A673 (cell line): Measurements from ENCODE around the gene ERI3. TPM values are rescaled to one million over a fixed set of nuclear protein-coding genes. Genes with fewer than 3 reads are reported as not detected.

Experiments used
- BruUV-seq: library from RNA; stranded (reverse); fragments of 400-500 nt; replicated peaks from 2 replicates; lab custom pipeline; 2021; lab: Mats Ljungman, UMichigan
- CTCF ChIA-PET: fragments of 300-600 bp; sonication (Branson Sonifier 250); formaldehyde crosslinking; loops from one replicate; lab custom pipeline; 2022; ENCODE audit warnings: antibody characterized with exemption; lab: Charles Lee
- POLR2A ChIA-PET: fragments of 300-600 bp; sonication (Branson Sonifier 250); formaldehyde crosslinking; loops from one replicate; lab custom pipeline; 2022; ENCODE audit warnings: antibody characterized with exemption; ENCODE audit not compliant: low non-redundant PET; lab: Charles Lee
- DNase-seq: peaks from one replicate; pipeline ENCODE4 v3.0.0-alpha.2; 2015; ENCODE audit warnings: low spot score
- H3K27ac ChIP-seq: fragments of 200-600 bp; sonication (generic); 2 replicates; pipeline ENCODE4 v1.5.1; 2016; ENCODE audit warnings: mixed run types, low read depth, mild to moderate bottlenecking, mixed read lengths, antibody characterized with exemption, low read length; ENCODE audit not compliant: poor library complexity, severe bottlenecking
- H3K27me3 ChIP-seq: fragments of 200-600 bp; sonication (generic); replicated peaks from 2 replicates; pipeline ENCODE4 v1.6.1; 2017; ENCODE audit warnings: mixed run types, low read depth, mild to moderate bottlenecking, mixed read lengths, antibody characterized with exemption, low read length; ENCODE audit not compliant: insufficient read depth, poor library complexity
- H3K36me3 ChIP-seq: fragments of 200-600 bp; sonication (generic); 2 replicates; pipeline ENCODE4 v1.6.1; 2016; ENCODE audit warnings: mixed run types, mild to moderate bottlenecking, mixed read lengths, antibody characterized with exemption, low read length; ENCODE audit not compliant: insufficient read depth, poor library complexity, severe bottlenecking
- H3K4me1 ChIP-seq: fragments of 200-600 bp; sonication (generic); 2 replicates; pipeline ENCODE4 v1.6.1; 2017; ENCODE audit warnings: mixed run types, mild to moderate bottlenecking, mixed read lengths, antibody characterized with exemption, low read length; ENCODE audit not compliant: insufficient read depth, poor library complexity, severe bottlenecking
- H3K4me3 ChIP-seq: fragments of 200-600 bp; sonication (generic); 2 replicates; pipeline ENCODE4 v1.5.1; 2016; ENCODE audit warnings: low read depth, mixed run types, mild to moderate bottlenecking, mixed read lengths, low read length; ENCODE audit not compliant: poor library complexity, severe bottlenecking
- H3K9me3 ChIP-seq: fragments of 200-600 bp; sonication (generic); 2 replicates; pipeline ENCODE4 v1.6.1; 2016; ENCODE audit warnings: mixed run types, low read depth, mild to moderate bottlenecking, mixed read lengths, antibody characterized with exemption, low read length; ENCODE audit not compliant: poor library complexity, severe bottlenecking
- CTCF ChIP-seq: fragments of 300-800, 200-600 bp; sonication (generic); conservative IDR thresholded peaks from 2 replicates; pipeline ENCODE4 v1.5.1; 2017; ENCODE audit warnings: low read depth, mild to moderate bottlenecking, antibody characterized with exemption, low read length, moderate library complexity, mixed read lengths
- EZH2 ChIP-seq: fragments of 200-600 bp; sonication (generic); IDR thresholded peaks from 2 replicates; pipeline ENCODE4 v1.6.1; 2017; ENCODE audit warnings: borderline replicate concordance, low read depth, mild to moderate bottlenecking, mixed read lengths, antibody characterized with exemption, low read length; ENCODE audit not compliant: poor library complexity, severe bottlenecking
- intact Hi-C: fragments of 100-400 bp; cut with micrococcal nuclease; formaldehyde crosslinking; loops from one replicate; pipeline ENCODE4 v1.10.0; 2022; ENCODE audit not compliant: unreplicated experiment
- total RNA-seq: library from RNA; stranded (reverse); gene quantifications from 2 replicates; pipeline ENCODE4 v1.2.3, GENCODE V29; 2021

Gene ERI3
- total RNA-seq, 1 experiment from 2014 or later, result 97.9 TPM

- Histone ChIP-seq H3K27me3 (no peaks in the 10 kb centered on the region), H3K27ac (no peak overlapping the region), H3K9me3 (no peaks in the 10 kb centered on the region), H3K4me3 (no peak overlapping the region), H3K36me3 (peaks cover 4% of the 10 kb centered on the region), H3K4me1 (no peaks in the 10 kb centered on the region)
- DNase-seq, result no peak
- POLR2A ChIA-PET, result no interaction called here
- no TSS peak for BruUV-seq
- intact Hi-C loops, result no loop called here
- no peak for TF ChIP-seq EZH2
- TF ChIP-seq CTCF, result no peak
- CTCF ChIA-PET, result no interaction called here
These were observed 103.6 kb downstream of the ERI3 start for GRCh38 chr1:44251486-44251885.

GRCh38 chr1:44250068-44250781 is 104.8 kb downstream of the ERI3 start:
- ChIA-PET CTCF (no interaction called here), POLR2A (no interaction called here)
- TF ChIP-seq EZH2 (no peak), CTCF (no peak)
- H3K27me3 ChIP-seq, result no peaks in the 10 kb centered on the region
- H3K36me3 ChIP-seq, result peaks cover 4% of the 10 kb centered on the region
- intact Hi-C loops, result no loop called here
- H3K27ac ChIP-seq, result no peak overlapping the region
- no TSS peak for BruUV-seq
- no peak overlapping the region for H3K4me3 ChIP-seq
- H3K9me3 ChIP-seq, result no peaks in the 10 kb centered on the region
- H3K4me1 ChIP-seq, result no peaks in the 10 kb centered on the region
- no peak for DNase-seq

- intact Hi-C loops, result no loop called here
- BruUV-seq, result no TSS peak
- peaks cover 4% of the 10 kb centered on the region for H3K36me3 ChIP-seq
- CTCF ChIA-PET, result no interaction called here
- H3K27ac ChIP-seq, result no peak overlapping the region
- H3K27me3 ChIP-seq, result no peaks in the 10 kb centered on the region
- no peak overlapping the region for H3K4me3 ChIP-seq
- DNase-seq, result no peak
- POLR2A ChIA-PET, result no interaction called here
- H3K9me3 ChIP-seq, result no peaks in the 10 kb centered on the region
- TF ChIP-seq EZH2 (no peak), CTCF (no peak)
- no peaks in the 10 kb centered on the region for H3K4me1 ChIP-seq
These were observed 105.5 kb downstream of the ERI3 start for GRCh38 chr1:44249543-44249942.
